HG03469 (cell line): Measurements from ENCODE around the gene LINGO4.

Experiments used
- ATAC-seq: cut with Tn5 transposase; IDR thresholded peaks from one replicate; pipeline ENCODE4 v1.9.1; 2021; ENCODE audit warnings: mild to moderate bottlenecking, moderate library complexity, moderate number of reproducible peaks; ENCODE audit not compliant: unreplicated experiment

The LINGO4 gene, protein sequence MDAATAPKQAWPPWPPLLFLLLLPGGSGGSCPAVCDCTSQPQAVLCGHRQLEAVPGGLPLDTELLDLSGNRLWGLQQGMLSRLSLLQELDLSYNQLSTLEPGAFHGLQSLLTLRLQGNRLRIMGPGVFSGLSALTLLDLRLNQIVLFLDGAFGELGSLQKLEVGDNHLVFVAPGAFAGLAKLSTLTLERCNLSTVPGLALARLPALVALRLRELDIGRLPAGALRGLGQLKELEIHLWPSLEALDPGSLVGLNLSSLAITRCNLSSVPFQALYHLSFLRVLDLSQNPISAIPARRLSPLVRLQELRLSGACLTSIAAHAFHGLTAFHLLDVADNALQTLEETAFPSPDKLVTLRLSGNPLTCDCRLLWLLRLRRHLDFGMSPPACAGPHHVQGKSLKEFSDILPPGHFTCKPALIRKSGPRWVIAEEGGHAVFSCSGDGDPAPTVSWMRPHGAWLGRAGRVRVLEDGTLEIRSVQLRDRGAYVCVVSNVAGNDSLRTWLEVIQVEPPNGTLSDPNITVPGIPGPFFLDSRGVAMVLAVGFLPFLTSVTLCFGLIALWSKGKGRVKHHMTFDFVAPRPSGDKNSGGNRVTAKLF

DNA sequence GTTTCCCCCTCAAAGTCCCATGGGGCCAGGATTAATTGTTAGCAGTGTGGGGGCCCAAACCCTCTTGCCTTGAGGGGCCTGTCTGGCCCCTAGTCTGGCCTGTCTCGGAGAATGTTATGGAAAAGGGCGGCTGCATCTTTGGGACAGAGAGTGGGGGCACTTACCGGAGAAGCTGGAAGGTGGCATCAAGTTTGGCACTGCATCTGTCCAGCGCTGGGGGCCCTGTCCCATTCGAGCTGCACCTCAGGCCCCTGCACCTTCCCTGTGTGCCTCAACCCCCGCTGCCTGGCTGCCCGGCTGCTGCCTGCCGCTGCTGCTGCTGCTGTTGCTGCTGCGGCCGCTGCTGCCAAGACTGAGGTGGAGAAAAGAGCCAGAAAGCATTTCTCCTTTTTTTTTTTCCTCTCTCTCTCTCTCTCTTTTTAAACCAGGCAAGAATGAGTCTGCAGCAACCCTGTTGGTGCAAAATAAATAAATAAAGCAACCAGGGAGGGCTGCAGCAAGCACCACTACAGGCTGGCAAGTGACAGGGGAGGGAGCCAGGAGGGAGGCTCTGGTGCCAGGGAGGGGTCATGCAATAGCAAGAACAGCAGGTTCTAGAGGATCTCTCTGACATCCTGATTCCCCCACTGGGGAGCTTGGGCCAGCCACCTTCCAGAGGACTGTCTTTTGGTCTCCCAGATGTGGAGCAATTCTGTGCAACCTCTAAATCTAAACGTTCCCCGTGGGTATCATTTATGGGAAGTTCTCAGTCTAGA lies at the start of gene LINGO4:
Gene LINGO4, minus strand, starts transcription at position 354 of the 755 bp plus-strand sequence. CDS start 2,715 bp downstream, outside the sequence.
- no peak for ATAC-seq

DNA sequence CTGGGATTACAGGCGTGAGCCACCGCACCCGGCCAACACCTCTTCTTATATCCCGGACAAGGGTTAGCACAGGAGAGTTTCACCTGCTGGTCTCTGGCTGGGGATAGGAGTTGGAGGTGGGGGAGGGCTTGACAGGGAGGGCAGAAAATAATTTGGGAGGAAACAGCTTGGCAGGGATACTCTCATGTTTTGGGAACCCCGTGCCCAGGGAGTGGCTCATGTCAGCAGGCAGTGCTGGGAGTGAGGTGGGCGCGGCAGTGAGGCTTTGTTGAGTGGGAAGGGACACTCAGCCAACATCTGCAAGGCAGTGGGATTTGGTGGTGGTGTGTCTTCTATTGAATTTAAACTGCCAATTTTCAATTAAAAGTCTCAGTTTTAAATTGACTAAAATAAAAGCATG lies 49.4 kb upstream of the LINGO4 start:
- ATAC-seq, result no peak

DNA sequence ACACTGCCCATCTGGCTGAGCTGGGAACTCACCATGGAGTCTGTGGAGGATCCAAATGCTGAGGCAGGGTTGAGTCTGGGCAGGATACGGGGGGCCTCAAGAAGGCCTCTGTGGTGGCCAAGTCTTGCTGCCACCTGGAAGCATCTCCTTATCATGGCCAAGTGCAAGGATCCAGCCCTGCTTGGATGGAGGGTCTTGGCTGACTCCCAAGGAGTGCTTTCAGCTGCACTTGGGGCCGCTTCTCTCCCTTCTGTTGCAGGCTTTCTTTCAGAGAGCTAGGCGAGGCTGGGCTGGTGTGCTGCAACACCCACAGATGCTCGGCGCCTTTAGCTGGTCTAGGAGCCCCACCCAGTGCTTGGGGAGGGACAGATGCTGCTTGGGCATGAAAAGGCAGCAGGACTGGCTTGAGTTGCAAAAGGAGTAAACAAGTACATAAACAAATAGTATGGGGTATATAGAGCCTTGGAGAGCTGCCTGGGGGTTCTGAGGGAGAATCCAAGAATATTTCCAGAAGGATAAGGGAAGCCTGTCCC lies 48.3 kb upstream of the LINGO4 start, which contains the start of gene THEM5:
Gene THEM5, minus strand, starts transcription at position 302 of the 533 bp plus-strand sequence. Its CDS starts 147 bp downstream, at position 155.
- no peak for ATAC-seq

DNA sequence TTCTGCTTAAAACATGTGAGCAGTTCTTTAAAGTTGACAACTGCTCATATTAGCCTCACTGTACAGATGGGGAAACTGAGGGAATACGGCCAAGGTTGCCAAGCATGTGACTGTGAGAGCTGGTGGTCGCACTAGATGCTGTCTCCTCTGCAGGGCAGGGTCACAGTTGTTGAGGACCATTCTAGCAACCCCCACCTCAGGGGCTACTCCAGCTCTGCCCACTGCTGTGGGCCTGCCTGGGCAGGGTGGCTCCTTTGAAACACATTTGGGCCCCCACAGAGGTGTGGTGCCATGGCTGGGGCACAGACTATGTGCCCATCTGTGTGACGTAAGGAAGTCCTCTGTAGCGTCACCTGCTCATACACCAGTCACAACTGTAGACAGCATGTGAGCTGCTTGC lies 47.5 kb upstream of the LINGO4 start:
- no peak for ATAC-seq

DNA sequence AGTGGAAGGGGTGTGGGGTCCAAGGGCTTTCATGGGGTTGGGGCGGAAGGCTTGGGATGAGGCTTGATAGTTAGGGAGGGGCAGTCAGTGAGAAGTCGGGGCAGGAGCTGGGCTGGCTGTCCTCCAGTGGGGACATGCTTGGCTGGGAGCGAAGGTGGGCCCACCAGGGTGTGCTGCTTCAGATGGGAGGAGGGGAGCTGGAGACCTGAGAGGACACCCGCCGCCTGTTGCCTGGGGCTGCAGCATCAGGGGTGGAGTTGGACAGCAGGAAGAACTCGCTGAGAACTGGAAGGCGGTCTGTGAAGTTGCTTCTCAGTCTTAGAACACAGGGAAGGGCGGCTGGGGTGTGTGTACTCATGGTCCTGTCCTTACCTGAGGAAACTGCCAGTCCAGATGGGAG lies 46.7 kb upstream of the LINGO4 start:
- ATAC-seq, result no peak

DNA sequence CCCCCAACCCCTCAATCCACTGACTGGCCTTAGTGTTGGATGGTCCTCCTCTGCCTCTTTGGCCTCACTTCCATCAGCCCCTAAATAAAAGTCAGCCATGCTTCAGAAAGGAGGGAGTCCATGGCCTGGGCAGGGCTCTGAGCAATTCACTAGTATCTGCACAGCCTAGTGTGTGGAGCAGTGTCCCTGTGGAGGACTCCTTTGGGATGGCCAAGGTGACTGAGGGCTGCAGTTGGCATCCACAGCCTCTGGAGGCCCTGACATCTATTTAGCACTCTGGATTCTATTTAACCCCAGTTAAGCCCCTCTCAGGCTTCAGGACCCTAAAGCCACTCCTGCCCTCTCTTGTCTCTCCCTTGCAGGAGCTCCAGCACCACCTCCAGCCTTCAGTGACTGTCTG lies 44.7 kb upstream of the LINGO4 start:
- no peak for ATAC-seq

DNA sequence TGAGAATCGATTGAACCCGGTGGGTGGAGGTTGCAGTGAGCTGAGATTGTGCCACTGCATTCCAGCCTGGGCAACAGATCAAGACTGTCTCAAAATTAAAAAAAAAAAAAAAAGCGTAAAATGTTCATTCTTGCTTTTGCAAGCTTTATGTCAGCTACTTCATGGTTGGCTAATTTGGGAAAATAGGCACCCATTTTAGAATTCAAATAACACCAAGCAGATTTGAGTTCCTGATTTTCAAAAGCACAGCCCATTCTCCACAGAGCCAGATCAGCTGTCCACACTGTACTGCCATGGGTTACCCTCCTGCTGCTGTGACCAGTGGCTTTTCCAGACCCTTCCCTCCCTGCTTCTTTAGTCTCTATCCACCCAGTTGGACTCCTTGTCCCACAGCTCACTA lies 43.9 kb upstream of the LINGO4 start:
- ATAC-seq, result no peak

DNA sequence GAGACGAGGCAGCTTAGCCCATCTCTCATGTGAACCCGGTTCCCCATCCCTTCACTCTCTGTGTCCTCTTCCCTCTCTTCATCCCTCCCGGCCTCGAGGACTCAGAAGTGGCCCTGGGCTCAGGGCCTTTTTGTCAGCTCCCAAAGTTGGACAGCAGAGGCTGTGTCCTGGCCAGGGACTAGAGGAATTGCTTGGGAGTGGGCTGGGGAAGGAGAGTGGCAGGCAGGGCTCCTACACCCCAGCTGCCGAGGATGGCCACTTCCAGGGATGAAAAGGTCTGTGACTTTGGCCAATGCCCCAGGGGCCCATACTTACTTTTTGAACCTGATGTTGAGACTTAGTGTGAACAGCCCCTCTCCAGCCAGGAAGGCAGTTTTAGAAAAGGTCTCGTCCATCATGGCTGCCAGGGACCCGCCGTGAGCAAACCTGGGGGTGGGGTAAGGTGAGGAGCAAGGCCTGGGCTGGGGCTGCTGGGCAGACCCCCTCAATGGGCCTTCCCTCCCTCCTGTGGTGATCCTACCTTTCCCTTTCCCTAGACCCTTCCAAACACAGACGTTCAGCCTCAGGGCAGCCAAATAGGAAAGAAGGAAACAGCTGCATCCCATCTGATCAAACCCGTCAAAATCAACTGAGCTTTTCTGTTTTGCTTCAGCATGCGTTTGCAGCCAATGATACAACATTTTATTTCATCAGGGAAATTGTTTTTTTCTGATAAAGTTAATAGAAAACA lies 42.8 kb upstream of the LINGO4 start:
- no peak for ATAC-seq

DNA sequence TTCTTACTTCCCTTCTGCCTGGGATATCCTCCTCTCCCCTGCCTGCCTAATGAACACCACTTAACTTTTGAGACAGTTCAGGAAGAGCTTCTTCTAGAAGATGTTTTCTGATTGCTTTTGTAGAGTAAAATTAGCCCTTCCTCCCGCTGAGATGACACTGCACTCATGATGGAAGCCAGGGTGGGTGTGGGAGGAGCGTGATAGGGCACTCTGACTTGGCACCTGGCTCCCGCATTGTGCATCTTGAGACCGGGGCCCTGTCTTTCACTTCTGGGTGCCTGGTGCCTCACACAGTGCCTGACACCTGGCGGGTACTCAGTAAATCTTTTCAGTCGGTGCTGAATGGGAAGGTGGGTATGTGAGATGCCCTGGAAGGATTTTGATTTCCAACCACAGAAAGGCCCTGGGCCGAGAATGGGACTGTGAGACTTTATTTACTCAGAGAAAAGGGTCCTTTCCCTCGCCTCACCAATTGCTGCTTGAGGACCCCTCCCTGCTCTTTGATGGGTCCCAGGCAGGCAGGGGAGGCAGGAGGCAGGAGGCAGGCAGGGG lies 41.5 kb upstream of the LINGO4 start:
- ATAC-seq, result no peak

DNA sequence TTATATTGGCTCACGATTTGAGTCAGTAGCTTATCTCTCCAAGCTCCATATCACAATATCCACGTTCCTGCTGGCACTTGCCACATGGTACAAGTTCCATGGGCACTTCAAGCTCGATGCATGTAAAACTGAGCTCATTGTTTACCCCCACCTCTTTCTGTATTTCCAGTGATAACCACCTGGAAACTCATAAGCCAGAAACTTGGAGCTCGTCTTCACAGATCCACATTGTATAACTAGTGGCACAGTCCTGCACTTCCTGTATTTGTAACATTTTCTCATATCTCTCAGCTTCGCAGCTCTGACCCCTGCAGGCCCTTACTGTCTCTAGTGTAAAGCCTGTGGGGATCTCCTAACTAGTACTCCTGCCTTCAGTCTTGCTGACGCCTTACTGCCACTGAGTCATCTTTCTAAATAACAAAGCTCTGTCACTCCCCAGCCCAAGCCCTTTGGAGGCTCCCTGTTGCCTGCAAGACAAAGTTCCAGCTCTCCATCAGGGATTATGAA lies 40.9 kb upstream of the LINGO4 start:
- no peak for ATAC-seq

DNA sequence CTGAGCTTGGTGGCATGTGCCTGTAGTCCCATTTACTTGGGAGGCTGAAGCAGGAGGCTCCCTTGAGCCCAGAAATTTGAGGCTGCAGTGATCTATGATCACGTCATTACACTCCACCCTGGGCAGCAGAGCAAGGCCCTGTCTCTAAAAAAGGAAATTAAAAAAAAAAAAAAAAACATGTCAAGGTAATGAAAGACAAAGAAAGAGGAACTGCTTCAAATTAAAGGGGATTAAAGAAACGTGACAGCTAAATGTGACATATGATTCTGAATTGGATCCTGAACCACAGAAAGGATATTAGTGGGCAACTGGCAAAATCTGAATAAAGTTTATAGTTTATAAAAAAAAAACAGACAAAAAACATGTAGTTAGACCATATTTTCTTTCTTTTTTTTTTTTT lies 38.2 kb upstream of the LINGO4 start:
- ATAC-seq, result no peak

DNA sequence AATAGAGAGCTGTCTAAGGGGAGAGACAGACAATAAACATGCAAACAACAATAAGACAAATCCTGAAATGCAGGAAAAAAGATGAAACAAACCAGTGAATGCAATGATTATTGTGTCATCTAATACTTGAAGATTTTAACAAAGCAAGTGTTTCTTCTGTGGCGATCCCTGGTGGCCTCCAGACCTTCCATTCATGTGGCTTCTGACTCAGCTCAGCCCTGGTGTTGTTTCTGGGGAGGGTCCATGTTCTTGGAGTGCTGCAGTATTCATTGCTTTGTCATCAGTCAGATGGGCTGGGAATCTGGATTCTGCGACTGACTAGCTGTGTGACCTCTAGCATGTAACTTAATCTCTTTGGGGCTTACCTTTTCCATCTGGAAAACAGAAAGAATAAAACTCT lies 35.9 kb upstream of the LINGO4 start:
- no peak for ATAC-seq

DNA sequence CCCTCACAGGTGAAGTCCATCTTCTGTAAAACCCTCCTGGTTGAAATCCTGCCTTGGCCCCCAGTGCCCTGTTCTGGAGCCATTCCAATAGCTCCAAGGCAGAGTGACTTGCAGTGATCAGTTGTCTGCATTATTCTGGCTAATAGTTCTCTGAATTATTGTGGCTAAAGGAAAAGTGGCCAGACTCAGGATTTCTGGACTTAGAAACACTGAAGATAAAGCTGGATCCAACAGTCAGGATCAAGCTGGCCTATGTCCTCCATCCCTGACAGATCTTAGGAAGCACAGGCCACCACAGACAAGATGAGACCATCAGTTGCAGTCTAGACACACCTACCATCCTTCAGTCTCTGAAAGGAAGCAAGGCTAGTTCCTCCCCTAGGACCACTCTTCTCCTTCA lies 35.2 kb upstream of the LINGO4 start:
- ATAC-seq, result no peak

DNA sequence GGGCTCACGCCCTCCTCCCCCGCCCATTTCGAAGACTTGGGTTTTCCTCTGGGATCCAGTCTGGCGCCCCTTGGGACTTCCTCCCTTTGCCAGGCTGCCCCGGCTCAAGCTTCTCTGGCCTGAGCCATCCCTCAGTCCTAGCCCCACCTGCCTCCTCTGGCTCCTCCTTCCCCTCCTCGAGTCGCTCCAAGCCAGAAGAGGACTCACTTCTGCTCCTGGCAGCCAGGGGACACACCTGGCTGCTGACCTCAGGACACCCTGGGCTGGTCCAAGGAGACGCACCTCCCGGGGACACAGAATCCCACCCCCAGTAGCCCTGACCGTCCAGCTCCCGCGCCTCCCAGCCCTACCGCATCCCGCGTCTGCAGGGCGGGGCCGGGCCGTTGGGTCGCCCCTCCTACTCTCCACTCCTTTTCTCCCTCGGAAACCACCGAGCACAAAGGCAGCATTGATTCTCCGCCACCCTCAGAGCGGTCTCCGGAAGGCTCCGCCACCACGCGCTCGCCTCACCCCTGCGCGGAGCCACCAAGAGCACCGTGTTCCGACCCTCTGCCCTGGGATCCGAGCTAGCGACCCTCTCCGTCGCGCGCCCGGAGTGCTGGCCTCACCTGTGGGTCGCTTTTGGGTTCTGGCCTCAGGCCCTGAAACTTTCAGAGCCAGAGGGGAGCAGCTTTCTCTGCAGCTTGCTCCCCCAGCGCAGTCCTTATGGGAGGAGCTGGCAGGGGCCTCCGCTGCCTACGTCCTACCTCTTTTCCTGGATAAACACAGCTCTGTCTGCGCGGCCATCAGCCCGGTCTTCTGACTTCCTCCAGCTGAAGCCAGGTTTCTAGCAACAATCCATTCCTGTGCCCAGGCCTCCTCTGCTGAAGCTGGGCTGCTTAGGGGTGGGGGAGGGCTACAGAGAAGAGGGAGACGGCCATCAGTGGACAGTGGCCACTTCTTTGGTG lies 34.5 kb upstream of the LINGO4 start, which contains the start of gene C2CD4D:
Gene C2CD4D, minus strand, starts transcription at position 364 of the 947 bp plus-strand sequence. CDS start 831 bp downstream, outside the sequence.
- ATAC-seq, result no peak

DNA sequence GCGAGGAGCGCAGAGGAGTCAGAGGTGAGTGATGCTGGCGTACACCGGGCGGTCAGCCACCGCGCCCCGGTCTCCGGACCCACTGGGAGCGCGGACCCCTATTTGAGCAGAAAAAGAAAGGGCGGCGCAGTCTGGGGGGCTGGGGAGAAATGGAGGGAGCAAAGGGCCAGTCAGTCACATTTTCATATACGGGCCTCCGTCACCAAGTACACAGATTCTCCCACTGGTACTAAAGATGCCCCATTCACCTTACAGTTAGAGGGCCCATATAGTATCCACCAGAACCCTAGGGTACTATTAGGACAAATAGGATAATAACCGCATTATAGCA lies 33.8 kb upstream of the LINGO4 start:
- no peak for ATAC-seq

DNA sequence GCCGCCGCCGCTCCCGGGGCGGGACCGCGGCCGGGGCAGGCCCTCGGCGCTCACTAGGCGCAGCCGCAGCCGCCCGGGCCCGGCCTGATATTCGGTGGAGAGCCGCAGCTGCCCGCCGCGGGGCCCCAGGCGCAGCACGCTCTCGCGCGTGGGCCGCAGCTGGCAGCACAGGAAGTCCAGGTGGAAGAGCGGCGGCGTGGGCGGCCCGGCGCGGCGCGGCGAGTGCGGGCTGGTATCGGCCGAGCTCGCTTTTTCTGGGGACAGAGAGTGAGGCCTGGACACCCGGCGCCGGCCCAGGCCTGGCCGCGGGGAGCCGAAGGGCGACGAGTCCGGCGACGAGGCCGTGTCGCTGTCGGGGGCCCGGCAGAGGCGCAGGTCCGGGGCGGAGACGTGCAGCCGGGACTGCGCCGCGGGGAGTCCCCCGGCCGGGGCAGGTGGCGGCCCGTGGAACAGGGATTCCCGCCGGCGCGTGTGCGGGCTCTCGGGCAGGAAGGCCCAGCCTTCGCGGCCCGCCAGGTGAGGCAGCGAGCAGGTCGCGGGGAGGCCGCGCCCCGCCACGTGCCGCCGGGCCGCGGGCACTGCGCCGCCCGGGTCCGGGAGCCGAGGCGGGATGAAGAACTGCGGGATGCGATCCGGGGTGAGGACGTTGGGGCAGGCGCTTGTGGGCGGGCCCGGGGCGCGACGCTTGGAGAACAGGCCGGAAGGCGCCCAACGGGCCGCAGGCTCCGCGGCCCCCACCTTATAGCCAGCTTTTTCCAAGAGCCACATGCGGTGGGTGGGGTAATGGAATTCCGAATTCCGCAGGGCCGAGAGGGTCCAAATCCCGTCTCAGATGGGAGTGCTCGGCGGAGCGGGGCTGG lies 33.2 kb upstream of the LINGO4 start:
- no peak for ATAC-seq

DNA sequence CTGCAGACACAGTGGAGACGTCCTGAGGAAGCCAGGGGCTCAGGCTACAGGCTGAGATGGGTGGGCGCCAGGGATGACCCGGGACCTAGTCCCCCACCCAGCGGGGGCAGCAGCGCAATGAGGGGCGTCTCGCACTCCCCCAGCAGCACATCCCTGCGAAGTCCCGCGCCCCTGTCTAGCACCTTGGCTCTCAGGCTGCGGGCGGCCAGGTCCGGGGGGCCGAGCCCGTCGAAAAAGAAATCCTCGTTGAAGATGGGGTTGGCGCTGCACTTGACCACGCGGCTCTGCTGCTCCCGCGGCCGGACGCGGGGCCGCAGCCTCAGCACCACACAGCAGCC lies 32.6 kb upstream of the LINGO4 start:
- ATAC-seq, result no peak

DNA sequence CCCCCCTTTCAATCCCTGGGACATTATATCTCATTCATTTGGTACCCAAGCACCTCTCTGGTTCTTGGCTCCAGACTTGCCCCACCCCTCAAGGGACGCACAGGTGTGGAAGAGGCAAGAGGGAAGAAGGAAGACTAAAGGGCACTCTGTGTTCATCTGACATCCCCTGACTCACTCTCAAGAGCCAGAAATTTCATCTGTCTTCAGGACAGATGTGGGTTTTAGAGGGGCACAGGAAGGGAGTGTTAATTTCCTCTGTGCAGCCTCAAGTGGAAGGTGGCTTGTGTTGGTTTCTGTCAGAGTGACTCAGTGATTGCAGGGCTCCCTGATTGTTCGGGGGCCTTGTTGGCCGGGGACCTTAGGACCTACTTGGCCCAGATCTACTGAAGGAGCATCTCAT lies 32.0 kb upstream of the LINGO4 start:
- ATAC-seq, result no peak
